GM06990 (cell line): Measurements from ENCODE around the gene SLC26A9.
"Not testable (repeated sequence)": the region's sequence is repeated elsewhere in the genome, so short reads cannot be mapped to it uniquely, and the experiment has no call there.

Experiments
- DNase-seq: peaks from one replicate; pipeline ENCODE4 v3.0.0-alpha.2; 2011; ENCODE audit not compliant: insufficient read length; ENCODE audit errors: extremely low read depth
- H3K27me3 ChIP-seq: replicated peaks from 2 replicates; pipeline ENCODE4 v1.6.0; 2011; ENCODE audit warnings: low read length; ENCODE audit not compliant: control insufficient read depth, insufficient read depth
- H3K36me3 ChIP-seq: 2 replicates; pipeline ENCODE4 v1.5.1; 2011; ENCODE audit warnings: low read length; ENCODE audit not compliant: control insufficient read depth, insufficient read depth
- H3K4me3 ChIP-seq: replicated peaks from 2 replicates; pipeline ENCODE4 v1.5.1; 2011; ENCODE audit warnings: low read depth, mild to moderate bottlenecking, control low read depth, low read length
- CTCF ChIP-seq: IDR thresholded peaks from 2 replicates; pipeline ENCODE4 v1.5.1; 2011; ENCODE audit warnings: low read length, control low read depth, mild to moderate bottlenecking, inconsistent platforms; ENCODE audit not compliant: insufficient read depth, poor library complexity, severe bottlenecking

SLC26A9 gene

GRCh38 chr1:205890631-205891030 is 52.6 kb downstream of the SLC26A9 start:
- not testable (repeated sequence) for H3K36me3 ChIP-seq, DNase-seq, H3K4me3 ChIP-seq, H3K27me3 ChIP-seq

GRCh38 chr1:205889706-205890105 is 53.5 kb downstream of the SLC26A9 start:
- not testable (repeated sequence) for H3K4me3 ChIP-seq, H3K36me3 ChIP-seq, H3K27me3 ChIP-seq, DNase-seq

- not testable (repeated sequence) for H3K36me3 ChIP-seq, DNase-seq, H3K4me3 ChIP-seq, H3K27me3 ChIP-seq
Measured at GRCh38 chr1:205889006-205889405, 54.2 kb downstream of the SLC26A9 start.

GRCh38 chr1:205883792-205884191 is 59.5 kb downstream of the SLC26A9 start:
- peaks cover 2% of the 10 kb centered on the region; the same call in 1 of the 2 replicates for H3K27me3 ChIP-seq
- no peaks in the 10 kb centered on the region for H3K36me3 ChIP-seq
- TF ChIP-seq CTCF = no peak
- H3K4me3 ChIP-seq = no peak overlapping the region
- no peak for DNase-seq

- Histone ChIP-seq H3K4me3 (no peak overlapping the region), H3K36me3 (no peaks in the 10 kb centered on the region), H3K27me3 (peaks cover 2% of the 10 kb centered on the region; the same call in 1 of the 2 replicates)
- TF ChIP-seq CTCF = no peak
- DNase-seq = no peak
Measured at GRCh38 chr1:205880923-205881322, 62.3 kb downstream of the SLC26A9 start.

- no peak for TF ChIP-seq CTCF
- no peak for DNase-seq
- Histone ChIP-seq H3K36me3 (no peaks in the 10 kb centered on the region), H3K27me3 (peaks cover 2% of the 10 kb centered on the region; the same call in 1 of the 2 replicates), H3K4me3 (no peak overlapping the region)
Measured at GRCh38 chr1:205879974-205880373, 63.3 kb downstream of the SLC26A9 start.

GRCh38 chr1:205878026-205878425 is 65.2 kb downstream of the SLC26A9 start:
- no peaks in the 10 kb centered on the region for H3K36me3 ChIP-seq
- DNase-seq = no peak
- no peak overlapping the region for H3K4me3 ChIP-seq
- TF ChIP-seq CTCF = no peak
- peaks cover 2% of the 10 kb centered on the region; the same call in 1 of the 2 replicates for H3K27me3 ChIP-seq

GRCh38 chr1:205873148-205873547 is 70.1 kb downstream of the SLC26A9 start:
- H3K36me3 ChIP-seq, H3K27me3 ChIP-seq, DNase-seq, H3K4me3 ChIP-seq: not testable (repeated sequence)
